Measurements from ENCODE around the gene CAPN13. TPM values are rescaled to one million over a fixed set of nuclear protein-coding genes. Genes with fewer than 3 reads are reported as not detected.

CAPN13 gene
- total and polyA plus RNA-seq, 2 experiments from 2014 or later, result not detected

DNA sequence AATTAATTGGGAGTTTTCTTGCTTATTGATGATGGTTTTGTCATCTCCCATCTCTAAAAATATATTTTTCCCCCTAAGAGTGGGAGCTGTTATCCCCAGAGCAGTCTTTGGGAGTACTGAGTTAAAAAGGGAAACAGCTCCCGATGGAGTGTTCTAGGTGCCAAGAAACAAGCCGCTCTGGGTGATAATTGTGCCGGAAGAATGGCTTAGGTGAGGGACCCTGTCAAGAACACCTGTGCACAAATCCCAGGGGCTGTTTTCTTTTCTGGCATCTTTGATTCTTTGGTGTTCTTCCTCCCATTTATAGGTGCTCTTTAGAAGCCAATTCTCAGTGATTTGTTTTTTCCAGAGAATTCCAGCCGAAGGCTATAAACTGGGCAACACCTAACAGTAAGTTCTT lies 1.4 kb upstream of the CAPN13 start:
- TF ChIP-seq, protein P1, sequence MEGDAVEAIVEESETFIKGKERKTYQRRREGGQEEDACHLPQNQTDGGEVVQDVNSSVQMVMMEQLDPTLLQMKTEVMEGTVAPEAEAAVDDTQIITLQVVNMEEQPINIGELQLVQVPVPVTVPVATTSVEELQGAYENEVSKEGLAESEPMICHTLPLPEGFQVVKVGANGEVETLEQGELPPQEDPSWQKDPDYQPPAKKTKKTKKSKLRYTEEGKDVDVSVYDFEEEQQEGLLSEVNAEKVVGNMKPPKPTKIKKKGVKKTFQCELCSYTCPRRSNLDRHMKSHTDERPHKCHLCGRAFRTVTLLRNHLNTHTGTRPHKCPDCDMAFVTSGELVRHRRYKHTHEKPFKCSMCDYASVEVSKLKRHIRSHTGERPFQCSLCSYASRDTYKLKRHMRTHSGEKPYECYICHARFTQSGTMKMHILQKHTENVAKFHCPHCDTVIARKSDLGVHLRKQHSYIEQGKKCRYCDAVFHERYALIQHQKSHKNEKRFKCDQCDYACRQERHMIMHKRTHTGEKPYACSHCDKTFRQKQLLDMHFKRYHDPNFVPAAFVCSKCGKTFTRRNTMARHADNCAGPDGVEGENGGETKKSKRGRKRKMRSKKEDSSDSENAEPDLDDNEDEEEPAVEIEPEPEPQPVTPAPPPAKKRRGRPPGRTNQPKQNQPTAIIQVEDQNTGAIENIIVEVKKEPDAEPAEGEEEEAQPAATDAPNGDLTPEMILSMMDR (IDR thresholded peaks at IDR 0.05; ENCODE audit: low read depth, low read length), result no peak
- no peak for DNase-seq (ENCODE audit: low read depth in 1 of 2, low spot score in 1 of 2)
- no peak overlapping the region for H3K27ac ChIP-seq
- H3K4me3 ChIP-seq, result no peak overlapping the region
- H3K36me3 ChIP-seq, result no peaks in the 10 kb centered on the region
- no peaks in the 10 kb centered on the region for H3K9me3 ChIP-seq (ENCODE audit: low read depth)
- no peaks in the 10 kb centered on the region for H3K4me1 ChIP-seq (ENCODE audit: low read depth)
- H3K27me3 ChIP-seq, result no peaks in the 10 kb centered on the region

DNA sequence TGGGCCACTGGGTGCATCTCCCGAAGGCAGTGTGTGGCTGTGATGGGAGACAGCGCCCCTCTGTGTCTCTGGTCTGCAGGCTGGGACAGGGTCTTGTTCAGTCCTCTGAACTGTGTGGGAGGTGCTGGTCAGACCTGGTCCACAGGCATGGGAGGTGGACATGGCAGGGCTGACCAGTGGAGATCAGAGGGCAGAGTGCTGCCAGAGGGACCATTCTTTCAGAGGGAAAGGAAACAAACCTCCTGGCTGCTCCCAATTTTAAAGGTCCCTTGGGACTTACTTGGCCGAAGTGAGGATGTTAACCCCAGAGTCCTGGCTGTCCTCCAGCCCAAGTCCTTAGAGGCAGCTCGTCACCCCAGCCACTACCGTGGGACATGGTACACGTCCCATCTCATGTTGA lies 4.0 kb downstream of the CAPN13 start:
- H3K27me3 ChIP-seq, result no peaks in the 10 kb centered on the region

DNA sequence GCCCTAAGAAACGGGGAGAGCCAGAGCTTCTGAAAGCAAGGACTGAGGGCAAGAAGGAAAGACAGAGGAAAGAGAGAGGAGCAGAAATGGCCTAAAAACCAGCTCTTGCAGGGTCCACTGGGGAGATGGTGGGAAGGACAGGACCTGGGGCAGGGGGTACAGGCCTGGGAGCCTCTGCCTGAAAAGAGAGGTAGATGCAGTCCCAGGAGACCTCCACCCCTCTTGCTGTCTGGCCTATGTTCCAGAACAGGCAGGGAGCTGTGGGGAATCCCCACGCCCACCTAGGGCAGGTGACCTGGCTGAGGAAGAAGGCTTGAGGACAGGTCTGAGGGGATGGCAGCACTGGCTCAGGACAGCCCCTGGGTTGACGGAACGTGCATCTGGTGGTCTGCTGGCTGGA lies 4.6 kb downstream of the CAPN13 start:
- Histone ChIP-seq H3K4me1 (ENCODE audit: low read depth) (no peaks in the 10 kb centered on the region), H3K9me3 (ENCODE audit: low read depth) (no peaks in the 10 kb centered on the region), H3K36me3 (no peaks in the 10 kb centered on the region), H3K4me3 (no peak overlapping the region), H3K27ac (no peak overlapping the region), H3K27me3 (no peaks in the 10 kb centered on the region)
- TF ChIP-seq, protein P1 (IDR thresholded peaks at IDR 0.05; ENCODE audit: low read depth, low read length), result no peak
- DNase-seq (ENCODE audit: low read depth in 1 of 2, low spot score in 1 of 2), result no peak

More for the DNA sequence above, 4.0 kb downstream of the CAPN13 start:
- H3K4me1 ChIP-seq (ENCODE audit: low read depth), result no peaks in the 10 kb centered on the region
- H3K36me3 ChIP-seq, result no peaks in the 10 kb centered on the region
- TF ChIP-seq, protein P1 (IDR thresholded peaks at IDR 0.05; ENCODE audit: low read depth, low read length), result no peak
- no peak for DNase-seq (ENCODE audit: low read depth in 1 of 2, low spot score in 1 of 2)
- no peak overlapping the region for H3K4me3 ChIP-seq
- H3K27ac ChIP-seq, result no peak overlapping the region
- H3K9me3 ChIP-seq (ENCODE audit: low read depth), result no peaks in the 10 kb centered on the region

DNA sequence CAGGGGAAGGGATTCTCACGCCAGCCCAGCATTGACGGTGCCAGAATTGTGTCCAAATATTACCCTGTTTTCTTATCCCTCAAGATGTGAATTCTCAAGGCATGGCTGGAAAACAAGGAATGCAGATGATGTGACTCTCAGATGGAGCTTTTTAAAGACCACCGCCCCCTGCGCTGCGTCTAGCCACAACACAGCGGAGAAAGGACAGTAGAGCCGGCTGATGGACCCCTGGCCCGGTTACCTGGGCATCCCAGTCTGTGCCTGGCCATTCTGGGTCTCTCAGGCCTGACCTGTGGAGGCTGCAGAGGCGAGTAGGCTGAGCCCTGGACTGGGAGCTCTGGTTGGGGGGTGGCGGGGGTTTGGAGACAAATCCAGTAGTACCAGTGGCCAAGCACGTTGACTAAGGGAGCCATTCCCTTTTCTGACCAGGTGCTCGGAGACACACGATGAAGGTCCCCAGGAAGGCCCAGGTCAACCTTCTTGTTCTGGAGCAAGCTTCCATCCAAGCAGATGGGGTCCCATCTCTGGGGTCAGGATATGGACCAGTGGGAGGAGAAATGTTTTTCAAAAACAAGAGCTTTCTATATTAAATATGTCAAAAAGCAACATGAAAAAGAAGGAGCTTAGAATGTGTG lies 5.3 kb downstream of the CAPN13 start:
- H3K27ac ChIP-seq, result no peak overlapping the region
- no peak for DNase-seq (ENCODE audit: low read depth in 1 of 2, low spot score in 1 of 2)
- no peaks in the 10 kb centered on the region for H3K36me3 ChIP-seq
- TF ChIP-seq, protein P1 (IDR thresholded peaks at IDR 0.05; ENCODE audit: low read depth, low read length), result no peak
- H3K9me3 ChIP-seq (ENCODE audit: low read depth), result no peaks in the 10 kb centered on the region
- no peaks in the 10 kb centered on the region for H3K27me3 ChIP-seq
- H3K4me1 ChIP-seq (ENCODE audit: low read depth), result peaks cover 5% of the 10 kb centered on the region
- no peak overlapping the region for H3K4me3 ChIP-seq

DNA sequence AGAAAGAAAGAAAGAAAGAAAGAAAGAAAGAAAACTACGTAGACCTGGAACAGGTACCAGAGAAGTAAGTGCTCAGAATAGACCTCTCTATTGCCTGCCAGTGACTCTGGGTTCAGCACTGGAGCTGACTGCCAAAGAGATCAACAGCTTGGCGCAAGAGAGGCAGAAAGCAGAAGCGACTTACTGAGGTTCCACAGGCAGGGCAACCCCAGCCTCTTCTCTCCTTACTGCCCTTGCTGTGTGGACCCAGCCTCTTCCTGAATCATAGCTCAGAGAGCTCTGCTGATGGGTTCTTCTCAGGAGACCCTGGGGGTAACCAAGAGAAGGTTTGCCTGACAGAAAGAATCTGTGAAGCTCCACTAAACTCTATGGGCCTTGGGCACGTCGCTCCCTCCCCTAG lies 7.1 kb downstream of the CAPN13 start:
- H3K4me3 ChIP-seq, result no peak overlapping the region
- H3K27me3 ChIP-seq, result no peaks in the 10 kb centered on the region
- TF ChIP-seq, protein P1 (IDR thresholded peaks at IDR 0.05; ENCODE audit: low read depth, low read length), result no peak
- no peaks in the 10 kb centered on the region for H3K36me3 ChIP-seq
- no peak overlapping the region for H3K27ac ChIP-seq
- H3K9me3 ChIP-seq (ENCODE audit: low read depth), result no peaks in the 10 kb centered on the region
- DNase-seq (ENCODE audit: low read depth in 1 of 2, low spot score in 1 of 2), result no peak
- peaks cover 11% of the 10 kb centered on the region for H3K4me1 ChIP-seq (ENCODE audit: low read depth)

Data from cardiac muscle cell (in vitro differentiated cells and primary cell).